HEK293 (cell line): ENCODE measurements around the gene TRIB2.

Source experiments
- CTCF ChIA-PET: fragments of 350-600 bp; formaldehyde crosslinking; extraction: SDS; loops from one replicate; lab custom pipeline; 2021; ENCODE audit warnings: antibody characterized with exemption; lab: Yijun Ruan, JAX
- POLR2A ChIA-PET: fragments of 300-600 bp; formaldehyde crosslinking; extraction: SDS; loops from one replicate; lab custom pipeline; 2020; ENCODE audit warnings: antibody characterized with exemption, inconsistent platforms; lab: Yijun Ruan, JAX
- H3K27ac ChIP-seq: fragments of 200-500 bp; sonication (Bioruptor generic); 2 replicates; pipeline ENCODE4 v1.5.1; 2014; ENCODE audit warnings: low read depth, low read length, control low read depth, inconsistent platforms; ENCODE audit errors: extremely low read depth
- H3K36me3 ChIP-seq, 2 experiments: fragments of 200-500 bp in 1 of 2; sonication (Bioruptor generic) in 1 of 2; 1 replicate in 1 of 2; 2 replicates in 1 of 2; pipeline ENCODE4 v1.5.1; 2014 to 2017; ENCODE audit warnings: inconsistent platforms in 2 of 2, low read length in 2 of 2; ENCODE audit not compliant: control insufficient read depth in 2 of 2, insufficient read depth in 1 of 2
- H3K4me1 ChIP-seq: fragments of 200-500 bp; sonication (Bioruptor generic); 2 replicates; pipeline ENCODE4 v1.5.1; 2014; ENCODE audit warnings: mild to moderate bottlenecking, low read length, inconsistent platforms; ENCODE audit not compliant: control insufficient read depth, insufficient read depth
- H3K4me3 ChIP-seq: 2 replicates; pipeline ENCODE4 v1.5.1; 2011; ENCODE audit warnings: low read depth, mild to moderate bottlenecking, control low read depth, low read length, moderate library complexity
- H3K9me3 ChIP-seq: fragments of 200-500 bp; sonication (Bioruptor generic); 2 replicates; pipeline ENCODE4 v1.5.1; 2014; ENCODE audit warnings: low read depth, low read length, inconsistent platforms; ENCODE audit not compliant: control insufficient read depth, insufficient read depth
- MEIS1 ChIP-seq: sonication (generic); formaldehyde crosslinking; IDR thresholded peaks from 2 replicates; pipeline ENCODE4 v1.8.1; 2022; ENCODE audit warnings: missing genetic modification reagents, mild to moderate bottlenecking, borderline replicate concordance
- SETDB1 ChIP-seq: IDR thresholded peaks from one replicate; pipeline ENCODE4 v1.6.1; 2017; ENCODE audit warnings: mild to moderate bottlenecking, low read length, moderate library complexity, mixed read lengths; ENCODE audit not compliant: insufficient read length
- YY2 ChIP-seq: fragments of 450-650 bp; formaldehyde crosslinking; IDR thresholded peaks from 2 replicates; pipeline ENCODE4 v1.5.1; 2016; ENCODE audit warnings: missing biosample characterization, missing genetic modification characterization
- ZBTB21 ChIP-seq: fragments of 450-650 bp; formaldehyde crosslinking; IDR thresholded peaks from 2 replicates; pipeline ENCODE4 v1.5.1; 2017; ENCODE audit warnings: missing biosample characterization, missing genetic modification characterization
- ZBTB48 ChIP-seq: fragments of 450-650 bp; formaldehyde crosslinking; IDR thresholded peaks from 2 replicates; pipeline ENCODE4 v1.5.1; 2016; ENCODE audit warnings: missing biosample characterization, missing genetic modification characterization
- ZEB2 ChIP-seq: fragments of 450-650 bp; formaldehyde crosslinking; IDR thresholded peaks from 2 replicates; pipeline ENCODE4 v1.5.1; 2016; ENCODE audit warnings: missing biosample characterization, missing genetic modification characterization
- ZFHX2 ChIP-seq: fragments of 450-650 bp; formaldehyde crosslinking; conservative IDR thresholded peaks from 2 replicates; pipeline ENCODE4 v1.5.1; 2016; ENCODE audit warnings: missing biosample characterization, missing genetic modification characterization
- ZIC2 ChIP-seq: fragments of 450-650 bp; formaldehyde crosslinking; IDR thresholded peaks from 2 replicates; pipeline ENCODE4 v1.5.1; 2016; ENCODE audit warnings: missing biosample characterization, missing genetic modification characterization
- ZNF10 ChIP-seq: fragments of 450-650 bp; formaldehyde crosslinking; IDR thresholded peaks from 2 replicates; pipeline ENCODE4 v1.5.1; 2017; ENCODE audit warnings: missing biosample characterization, missing genetic modification characterization
- ZNF138 ChIP-seq: fragments of 450-650 bp; formaldehyde crosslinking; IDR thresholded peaks from 2 replicates; pipeline ENCODE4 v1.5.1; 2016; ENCODE audit warnings: missing biosample characterization, missing genetic modification characterization, borderline replicate concordance
- ZNF140 ChIP-seq: fragments of 450-650 bp; formaldehyde crosslinking; IDR thresholded peaks from 2 replicates; pipeline ENCODE4 v1.5.1; 2016; ENCODE audit warnings: missing biosample characterization, missing genetic modification characterization
- ZNF184 ChIP-seq: fragments of 450-650 bp; IDR thresholded peaks from 2 replicates; pipeline ENCODE4 v1.5.1; 2018; ENCODE audit warnings: missing biosample characterization, mild to moderate bottlenecking, missing genetic modification characterization
- ZNF202 ChIP-seq: fragments of 450-650 bp; formaldehyde crosslinking; IDR thresholded peaks from 2 replicates; pipeline ENCODE4 v1.5.1; 2016; ENCODE audit warnings: missing biosample characterization, missing genetic modification characterization, borderline replicate concordance
- ZNF292 ChIP-seq: fragments of 450-650 bp; formaldehyde crosslinking; IDR thresholded peaks from 2 replicates; pipeline ENCODE4 v1.5.1; 2016; ENCODE audit warnings: low read depth, missing biosample characterization, missing genetic modification characterization, borderline replicate concordance
- ZNF311 ChIP-seq: fragments of 450-650 bp; formaldehyde crosslinking; IDR thresholded peaks from 2 replicates; pipeline ENCODE4 v1.5.1; 2017; ENCODE audit warnings: missing biosample characterization, missing genetic modification characterization, borderline replicate concordance
- ZNF324 ChIP-seq: fragments of 450-650 bp; formaldehyde crosslinking; IDR thresholded peaks from 2 replicates; pipeline ENCODE4 v1.5.1; 2016; ENCODE audit warnings: missing biosample characterization, missing genetic modification characterization
- ZNF341 ChIP-seq: fragments of 450-650 bp; formaldehyde crosslinking; IDR thresholded peaks from 2 replicates; pipeline ENCODE4; 2016; ENCODE audit warnings: low read depth, missing biosample characterization, missing genetic modification characterization
- ZNF366 ChIP-seq: fragments of 450-650 bp; formaldehyde crosslinking; conservative IDR thresholded peaks from 2 replicates; pipeline ENCODE4 v1.5.1; 2016; ENCODE audit warnings: missing biosample characterization, missing genetic modification characterization
- ZNF473 ChIP-seq: fragments of 450-650 bp; formaldehyde crosslinking; IDR thresholded peaks from 2 replicates; pipeline ENCODE4 v1.5.1; 2017; ENCODE audit warnings: missing biosample characterization, missing genetic modification characterization
- ZNF555 ChIP-seq: fragments of 450-650 bp; formaldehyde crosslinking; conservative IDR thresholded peaks from 2 replicates; pipeline ENCODE4 v1.5.1; 2017; ENCODE audit warnings: missing biosample characterization, mild to moderate bottlenecking, missing genetic modification characterization, inconsistent platforms
- ZNF626 ChIP-seq: fragments of 450-650 bp; sonication (Bioruptor Pico); formaldehyde crosslinking; IDR thresholded peaks from 2 replicates; pipeline ENCODE4 v1.5.1; 2018; ENCODE audit warnings: missing biosample characterization, missing genetic modification characterization, inconsistent platforms
- ZNF664 ChIP-seq: fragments of 450-650 bp; formaldehyde crosslinking; IDR thresholded peaks from 2 replicates; pipeline ENCODE4 v1.5.1; 2016; ENCODE audit warnings: missing biosample characterization, missing genetic modification characterization
- ZNF670 ChIP-seq: fragments of 450-650 bp; formaldehyde crosslinking; IDR thresholded peaks from 2 replicates; pipeline ENCODE4 v1.5.1; 2016; ENCODE audit warnings: missing biosample characterization, missing genetic modification characterization, low read depth
- ZNF707 ChIP-seq: fragments of 450-650 bp; formaldehyde crosslinking; IDR thresholded peaks from 2 replicates; pipeline ENCODE4 v1.5.1; 2016; ENCODE audit warnings: missing biosample characterization, missing genetic modification characterization
- ZXDB ChIP-seq: fragments of 450-650 bp; formaldehyde crosslinking; IDR thresholded peaks from 2 replicates; pipeline ENCODE4 v1.5.1; 2016; ENCODE audit warnings: missing biosample characterization, missing genetic modification characterization
- TF ChIP-seq, protein P1 (sequence below): fragments of 450-650 bp; formaldehyde crosslinking; IDR thresholded peaks from 2 replicates; pipeline ENCODE4 v1.5.1; 2016; ENCODE audit warnings: missing biosample characterization, missing genetic modification characterization
- TF ChIP-seq, protein P2 (sequence below): sonication (generic); formaldehyde crosslinking; IDR thresholded peaks from 2 replicates; pipeline ENCODE4 v1.8.1; 2022; ENCODE audit warnings: mild to moderate bottlenecking, moderate library complexity, missing genetic modification reagents
- TF ChIP-seq, protein P3 (sequence below): fragments of 450-650 bp; formaldehyde crosslinking; IDR thresholded peaks from 2 replicates; pipeline ENCODE4 v1.5.1; 2016; ENCODE audit warnings: missing biosample characterization, missing genetic modification characterization
- TF ChIP-seq, protein P4 (sequence below): fragments of 450-650 bp; formaldehyde crosslinking; IDR thresholded peaks from 2 replicates; pipeline ENCODE4 v1.5.1; 2017; ENCODE audit warnings: missing biosample characterization, missing genetic modification characterization

TRIB2 gene

DNA sequence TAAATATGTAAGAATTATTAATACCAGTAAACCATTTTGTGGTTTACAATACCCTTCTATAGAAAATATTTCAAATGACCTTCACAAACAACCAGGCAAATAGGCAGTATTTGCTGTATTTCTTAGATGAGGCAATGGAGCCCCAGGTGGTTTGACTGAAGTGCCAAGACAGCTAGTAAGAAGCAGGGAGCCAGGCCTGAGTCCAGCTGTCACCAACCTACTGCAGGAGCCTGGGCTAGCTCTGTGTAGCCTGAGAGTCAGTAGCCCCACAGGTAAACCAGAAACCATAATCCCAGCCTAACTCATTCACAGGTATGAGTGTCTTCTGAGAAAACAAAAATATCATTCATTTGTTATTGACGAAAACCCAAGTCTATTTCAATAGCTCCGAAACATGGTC, 45.6 kb downstream of the TRIB2 start:
- Histone ChIP-seq H3K9me3 (no peaks in the 10 kb centered on the region), H3K27ac (no peak overlapping the region), H3K4me1 (no peaks in the 10 kb centered on the region), H3K36me3 (no peaks in the 10 kb centered on the region), H3K4me3 (no peak overlapping the region)
- TF ChIP-seq ZEB2 (tag by site-specific recombination) (no peak), ZNF138 (tag by site-specific recombination) (no peak), ZNF707 (no peak), ZIC2 (tag by site-specific recombination) (no peak), ZNF670 (tag by site-specific recombination) (no peak), ZNF324 (tag by site-specific recombination) (no peak), MEIS1 (CRISPR knock-in tag) (no peak), ZNF626 (tag by site-specific recombination) (no peak), ZXDB (tag by site-specific recombination) (no peak)
- TF ChIP-seq, protein P1, sequence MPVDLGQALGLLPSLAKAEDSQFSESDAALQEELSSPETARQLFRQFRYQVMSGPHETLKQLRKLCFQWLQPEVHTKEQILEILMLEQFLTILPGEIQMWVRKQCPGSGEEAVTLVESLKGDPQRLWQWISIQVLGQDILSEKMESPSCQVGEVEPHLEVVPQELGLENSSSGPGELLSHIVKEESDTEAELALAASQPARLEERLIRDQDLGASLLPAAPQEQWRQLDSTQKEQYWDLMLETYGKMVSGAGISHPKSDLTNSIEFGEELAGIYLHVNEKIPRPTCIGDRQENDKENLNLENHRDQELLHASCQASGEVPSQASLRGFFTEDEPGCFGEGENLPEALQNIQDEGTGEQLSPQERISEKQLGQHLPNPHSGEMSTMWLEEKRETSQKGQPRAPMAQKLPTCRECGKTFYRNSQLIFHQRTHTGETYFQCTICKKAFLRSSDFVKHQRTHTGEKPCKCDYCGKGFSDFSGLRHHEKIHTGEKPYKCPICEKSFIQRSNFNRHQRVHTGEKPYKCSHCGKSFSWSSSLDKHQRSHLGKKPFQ (tag by site-specific recombination): no peak
- ChIA-PET CTCF (interaction anchor here (1.3 kb wide), 1 partner anchor 244 kb away, joined by 3 read pairs; no protein-coding TSS in a partner anchor), POLR2A (no interaction called here)

DNA sequence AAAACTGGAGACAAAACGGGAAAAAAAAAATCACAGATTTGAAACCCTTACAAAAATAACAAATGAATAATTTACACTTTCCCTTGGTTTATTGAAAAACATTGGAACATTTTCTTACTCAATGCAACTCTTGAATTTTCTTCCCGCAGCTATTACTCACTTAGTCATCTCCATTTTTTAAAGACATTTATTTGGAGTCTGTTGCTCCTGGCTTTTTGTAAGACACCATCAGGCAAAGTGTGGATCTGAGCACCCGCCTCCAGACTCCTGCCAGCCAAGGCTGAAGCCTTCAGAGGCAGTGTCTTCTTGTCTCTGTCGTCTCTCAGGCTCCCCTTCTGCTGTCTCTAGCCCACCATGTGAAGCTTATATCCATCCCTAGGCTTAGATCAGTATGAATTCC, 46.2 kb downstream of the TRIB2 start:
- Histone ChIP-seq H3K4me1 (no peaks in the 10 kb centered on the region), H3K9me3 (no peaks in the 10 kb centered on the region), H3K4me3 (no peak overlapping the region), H3K36me3 (no peaks in the 10 kb centered on the region), H3K27ac (no peak overlapping the region)
- ChIA-PET POLR2A (no interaction called here), CTCF (interaction anchor here (1.3 kb wide), 1 partner anchor 244 kb away, joined by 3 read pairs; no protein-coding TSS in a partner anchor)
- TF ChIP-seq ZNF140 (tag by site-specific recombination) (no peak), YY2 (no peak), ZNF311 (no peak), ZBTB21 (tag by site-specific recombination) (no peak), ZBTB48 (tag by site-specific recombination) (no peak), ZNF10 (tag by site-specific recombination) (no peak), ZNF473 (tag by site-specific recombination) (no peak), ZNF184 (no peak), ZFHX2 (tag by site-specific recombination) (no peak), SETDB1 (no peak), ZNF555 (tag by site-specific recombination) (no peak), ZNF292 (no peak), ZNF341 (tag by site-specific recombination) (no peak), ZNF202 (tag by site-specific recombination) (no peak), ZNF664 (tag by site-specific recombination) (no peak), ZNF366 (no peak)
- TF ChIP-seq, protein P2, sequence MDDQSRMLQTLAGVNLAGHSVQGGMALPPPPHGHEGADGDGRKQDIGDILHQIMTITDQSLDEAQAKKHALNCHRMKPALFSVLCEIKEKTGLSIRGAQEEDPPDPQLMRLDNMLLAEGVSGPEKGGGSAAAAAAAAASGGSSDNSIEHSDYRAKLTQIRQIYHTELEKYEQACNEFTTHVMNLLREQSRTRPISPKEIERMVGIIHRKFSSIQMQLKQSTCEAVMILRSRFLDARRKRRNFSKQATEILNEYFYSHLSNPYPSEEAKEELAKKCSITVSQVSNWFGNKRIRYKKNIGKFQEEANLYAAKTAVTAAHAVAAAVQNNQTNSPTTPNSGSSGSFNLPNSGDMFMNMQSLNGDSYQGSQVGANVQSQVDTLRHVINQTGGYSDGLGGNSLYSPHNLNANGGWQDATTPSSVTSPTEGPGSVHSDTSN: no peak
- TF ChIP-seq, protein P3, sequence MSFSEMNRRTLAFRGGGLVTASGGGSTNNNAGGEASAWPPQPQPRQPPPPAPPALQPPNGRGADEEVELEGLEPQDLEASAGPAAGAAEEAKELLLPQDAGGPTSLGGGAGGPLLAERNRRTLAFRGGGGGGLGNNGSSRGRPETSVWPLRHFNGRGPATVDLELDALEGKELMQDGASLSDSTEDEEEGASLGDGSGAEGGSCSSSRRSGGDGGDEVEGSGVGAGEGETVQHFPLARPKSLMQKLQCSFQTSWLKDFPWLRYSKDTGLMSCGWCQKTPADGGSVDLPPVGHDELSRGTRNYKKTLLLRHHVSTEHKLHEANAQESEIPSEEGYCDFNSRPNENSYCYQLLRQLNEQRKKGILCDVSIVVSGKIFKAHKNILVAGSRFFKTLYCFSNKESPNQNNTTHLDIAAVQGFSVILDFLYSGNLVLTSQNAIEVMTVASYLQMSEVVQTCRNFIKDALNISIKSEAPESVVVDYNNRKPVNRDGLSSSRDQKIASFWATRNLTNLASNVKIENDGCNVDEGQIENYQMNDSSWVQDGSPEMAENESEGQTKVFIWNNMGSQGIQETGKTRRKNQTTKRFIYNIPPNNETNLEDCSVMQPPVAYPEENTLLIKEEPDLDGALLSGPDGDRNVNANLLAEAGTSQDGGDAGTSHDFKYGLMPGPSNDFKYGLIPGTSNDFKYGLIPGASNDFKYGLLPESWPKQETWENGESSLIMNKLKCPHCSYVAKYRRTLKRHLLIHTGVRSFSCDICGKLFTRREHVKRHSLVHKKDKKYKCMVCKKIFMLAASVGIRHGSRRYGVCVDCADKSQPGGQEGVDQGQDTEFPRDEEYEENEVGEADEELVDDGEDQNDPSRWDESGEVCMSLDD (tag by site-specific recombination): no peak
- TF ChIP-seq, protein P4, sequence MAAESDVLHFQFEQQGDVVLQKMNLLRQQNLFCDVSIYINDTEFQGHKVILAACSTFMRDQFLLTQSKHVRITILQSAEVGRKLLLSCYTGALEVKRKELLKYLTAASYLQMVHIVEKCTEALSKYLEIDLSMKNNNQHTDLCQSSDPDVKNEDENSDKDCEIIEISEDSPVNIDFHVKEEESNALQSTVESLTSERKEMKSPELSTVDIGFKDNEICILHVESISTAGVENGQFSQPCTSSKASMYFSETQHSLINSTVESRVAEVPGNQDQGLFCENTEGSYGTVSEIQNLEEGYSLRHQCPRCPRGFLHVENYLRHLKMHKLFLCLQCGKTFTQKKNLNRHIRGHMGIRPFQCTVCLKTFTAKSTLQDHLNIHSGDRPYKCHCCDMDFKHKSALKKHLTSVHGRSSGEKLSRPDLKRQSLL (tag by site-specific recombination): no peak
